HCT116 (cell line): ENCODE measurements around the gene FHOD3. TPM values are rescaled to one million over a fixed set of nuclear protein-coding genes. Genes with fewer than 3 reads are reported as not detected.
A peak's percentile ranks its signal among the peaks of the same experiment; 100 is the strongest.

ENCODE experiments used
- ATAC-seq: fragments of 200-7000 bp; cut with Tn5 transposase; 2 replicates; pipeline ENCODE4 v1.9.1; 2020; ENCODE audit warnings: mild to moderate bottlenecking, moderate library complexity
- BruUV-seq: library from RNA; stranded (reverse); fragments of 400-500 nt; replicated peaks from 2 replicates; lab custom pipeline; 2021; lab: Mats Ljungman, UMichigan
- CTCF ChIA-PET: fragments of 300-600 bp; sonication (Branson Sonifier 250); formaldehyde crosslinking; loops from one replicate; lab custom pipeline; 2021; ENCODE audit warnings: antibody characterized with exemption; lab: Charles Lee
- POLR2A ChIA-PET: fragments of 300-600, 350-600 bp; sonication (Branson Sonifier 250); formaldehyde crosslinking; loops from one replicate; lab custom pipeline; 2021; ENCODE audit warnings: antibody characterized with exemption; lab: Charles Lee
- RAD21 ChIA-PET, 2 experiments: fragments of 300-600 bp; sonication (Branson Sonifier 250); formaldehyde crosslinking; loops; one replicate each; lab custom pipeline; 2023; ENCODE audit warnings: low total read pairs in 2 of 2; ENCODE audit not compliant: uncharacterized antibody in 2 of 2, unreplicated experiment in 2 of 2, low non-redundant PET in 1 of 2; lab: Charles Lee
- DNase-seq: peaks from one replicate; pipeline ENCODE4 v3.0.0-alpha.2; 2010; ENCODE audit warnings: low read depth, low spot score
- H2AFZ ChIP-seq: fragments of 200-600 bp; shearing (Covaris generic), sonication (generic); 2 replicates; pipeline ENCODE4 v1.6.1; 2017; ENCODE audit warnings: low read depth, mixed run types, mixed read lengths, antibody characterized with exemption, low read length; ENCODE audit not compliant: poor library complexity, severe bottlenecking
- H3K27ac ChIP-seq: 2 replicates; pipeline ENCODE4 v1.5.1; 2012; ENCODE audit warnings: low read depth, low read length
- H3K27me3 ChIP-seq: fragments of 200-600 bp; sonication (generic); 2 replicates; pipeline ENCODE4 v1.6.1; 2016; ENCODE audit warnings: mixed run types, low read length, mixed read lengths; ENCODE audit not compliant: insufficient read depth
- H3K36me3 ChIP-seq, 2 experiments: fragments of 200-500 bp in 1 of 2; fragments of 200-600 bp in 1 of 2; sonication (Bioruptor generic) in 1 of 2; sonication (generic) in 1 of 2; 2 replicates each; pipeline versions ENCODE4 v1.5.1 to v1.6.1; 2014 to 2016; ENCODE audit warnings: low read length in 2 of 2, inconsistent platforms in 1 of 2, mixed read lengths in 1 of 2, mixed run types in 1 of 2; ENCODE audit not compliant: insufficient read depth in 2 of 2, control insufficient read depth in 1 of 2
- H3K4me1 ChIP-seq, 2 experiments: fragments of 200-600 bp in 1 of 2; sonication (generic) in 1 of 2; 2 replicates each; pipeline versions ENCODE4 v1.5.1 to v1.6.1; 2012 to 2017; ENCODE audit warnings: low read length in 2 of 2, inconsistent platforms in 1 of 2, mild to moderate bottlenecking in 1 of 2, mixed read lengths in 1 of 2, mixed run types in 1 of 2, moderate library complexity in 1 of 2; ENCODE audit not compliant: insufficient read depth in 2 of 2, control insufficient read depth in 1 of 2
- H3K4me2 ChIP-seq: fragments of 200-600 bp; sonication (generic); 2 replicates; pipeline ENCODE4 v1.6.1; 2017; ENCODE audit warnings: mixed run types, low read length, mixed read lengths
- H3K4me3 ChIP-seq, 2 experiments: fragments of 200-600 bp in 1 of 2; sonication (generic) in 1 of 2; replicated peaks in 1 of 2; 2 replicates each; pipeline ENCODE4 v1.5.1; 2011 to 2016; ENCODE audit warnings: low read length in 2 of 2, control low read depth in 1 of 2, low read depth in 1 of 2, mild to moderate bottlenecking in 1 of 2, mixed read lengths in 1 of 2, mixed run types in 1 of 2
- H3K79me2 ChIP-seq: fragments of 200-600 bp; sonication (generic); 2 replicates; pipeline ENCODE4 v1.6.1; 2017; ENCODE audit warnings: mild to moderate bottlenecking, mixed run types, low read length, moderate library complexity, mixed read lengths; ENCODE audit not compliant: insufficient read depth
- H3K9ac ChIP-seq: fragments of 200-600 bp; sonication (generic); 2 replicates; pipeline ENCODE4 v1.6.1; 2016; ENCODE audit warnings: low read length, mixed read lengths
- H3K9me2 ChIP-seq: fragments of 200-600 bp; sonication (generic), shearing (Covaris generic); 2 replicates; pipeline ENCODE4 v1.6.1; 2017; ENCODE audit warnings: mixed run types, mild to moderate bottlenecking, moderate library complexity; ENCODE audit not compliant: insufficient read depth
- H3K9me3 ChIP-seq, 2 experiments: fragments of 200-500 bp in 1 of 2; fragments of 200-600 bp in 1 of 2; sonication (Bioruptor generic) in 1 of 2; sonication (generic) in 1 of 2; 2 replicates each; pipeline ENCODE4 v1.6.1; 2014 to 2017; ENCODE audit warnings: low read length in 2 of 2, mixed read lengths in 2 of 2, inconsistent platforms in 1 of 2, low read depth in 1 of 2, mild to moderate bottlenecking in 1 of 2, mixed run types in 1 of 2, moderate library complexity in 1 of 2; ENCODE audit not compliant: control insufficient read depth in 1 of 2, insufficient read depth in 1 of 2
- H4K20me1 ChIP-seq: fragments of 200-600 bp; sonication (generic), shearing (Covaris generic); 2 replicates; pipeline ENCODE4 v1.6.1; 2017; ENCODE audit warnings: mixed run types, mild to moderate bottlenecking, moderate library complexity; ENCODE audit not compliant: insufficient read depth
- CBX3 ChIP-seq: IDR thresholded peaks from 2 replicates; pipeline ENCODE4 v1.6.1; 2012; ENCODE audit warnings: low read depth
- CEBPB ChIP-seq: IDR thresholded peaks from 2 replicates; pipeline ENCODE4 v1.6.1; 2012; ENCODE audit warnings: low read depth
- EGR1 ChIP-seq: IDR thresholded peaks from 2 replicates; pipeline ENCODE4 v1.6.1; 2012; ENCODE audit warnings: low read depth
- EZH2 ChIP-seq: fragments of 200-600 bp; sonication (generic); IDR thresholded peaks from 2 replicates; pipeline ENCODE4 v1.6.1; 2017; ENCODE audit warnings: antibody characterized with exemption, mixed run types
- FOSL1 ChIP-seq: IDR thresholded peaks from 2 replicates; pipeline ENCODE4 v1.6.1; 2012; ENCODE audit warnings: low read depth
- JUND ChIP-seq: IDR thresholded peaks from 2 replicates; pipeline ENCODE4 v1.6.1; 2012
- POLR2AphosphoS5 ChIP-seq: IDR thresholded peaks from 2 replicates; pipeline ENCODE4 v1.6.1; 2011; ENCODE audit warnings: mild to moderate bottlenecking, low read depth, low read length, moderate library complexity
- RAD21 ChIP-seq: IDR thresholded peaks from 2 replicates; pipeline ENCODE4 v1.6.1; 2012; ENCODE audit warnings: low read depth, mild to moderate bottlenecking
- SP1 ChIP-seq: IDR thresholded peaks from 2 replicates; pipeline ENCODE4 v1.6.1; 2012; ENCODE audit warnings: low read depth
- SRF ChIP-seq: IDR thresholded peaks from 2 replicates; pipeline ENCODE4 v1.6.1; 2012; ENCODE audit warnings: low read depth
- YY1 ChIP-seq: IDR thresholded peaks from 2 replicates; pipeline ENCODE4 v1.6.1; 2011; ENCODE audit warnings: low read length, low read depth, moderate library complexity, mild to moderate bottlenecking; ENCODE audit not compliant: insufficient replicate concordance; ENCODE audit errors: extremely low read depth
- intact Hi-C: fragments of 100-400 bp; cut with micrococcal nuclease; formaldehyde crosslinking; loops from 2 replicates; pipeline ENCODE4 v1.10.0; 2022
- total RNA-seq: library from RNA; stranded (reverse); gene quantifications from one replicate; pipeline ENCODE4 v1.2.1, GENCODE V29; 2021; ENCODE audit not compliant: unreplicated experiment
- TF ChIP-seq, protein P1 (sequence below), 3 experiments: fragments of 200-600 bp in 1 of 3; sonication (generic) in 1 of 3; IDR thresholded peaks in 2 of 3; conservative IDR thresholded peaks in 1 of 3; 2 replicates each; pipeline ENCODE4 v1.5.1; 2012 to 2017; ENCODE audit warnings: low read depth in 2 of 3, low read length in 2 of 3, antibody characterized with exemption in 1 of 3, borderline replicate concordance in 1 of 3, control low read depth in 1 of 3, mild to moderate bottlenecking in 1 of 3, mixed read lengths in 1 of 3, mixed run types in 1 of 3, moderate library complexity in 1 of 3; ENCODE audit not compliant: insufficient read depth in 1 of 3
- TF ChIP-seq, protein P2 (sequence below): IDR thresholded peaks from 2 replicates; pipeline ENCODE4 v1.6.1; 2012
- TF ChIP-seq, protein P3 (sequence below): IDR thresholded peaks from 2 replicates; pipeline ENCODE4 v1.6.1; 2012
- TF ChIP-seq, protein P4 (sequence below): IDR thresholded peaks from 2 replicates; pipeline ENCODE4 v1.6.1; 2011; ENCODE audit warnings: mild to moderate bottlenecking, low read length, moderate library complexity; ENCODE audit not compliant: insufficient replicate concordance; ENCODE audit errors: extremely low read depth

FHOD3 gene
- total RNA-seq, 1 experiment from 2014 or later, result 4.0 TPM

DNA sequence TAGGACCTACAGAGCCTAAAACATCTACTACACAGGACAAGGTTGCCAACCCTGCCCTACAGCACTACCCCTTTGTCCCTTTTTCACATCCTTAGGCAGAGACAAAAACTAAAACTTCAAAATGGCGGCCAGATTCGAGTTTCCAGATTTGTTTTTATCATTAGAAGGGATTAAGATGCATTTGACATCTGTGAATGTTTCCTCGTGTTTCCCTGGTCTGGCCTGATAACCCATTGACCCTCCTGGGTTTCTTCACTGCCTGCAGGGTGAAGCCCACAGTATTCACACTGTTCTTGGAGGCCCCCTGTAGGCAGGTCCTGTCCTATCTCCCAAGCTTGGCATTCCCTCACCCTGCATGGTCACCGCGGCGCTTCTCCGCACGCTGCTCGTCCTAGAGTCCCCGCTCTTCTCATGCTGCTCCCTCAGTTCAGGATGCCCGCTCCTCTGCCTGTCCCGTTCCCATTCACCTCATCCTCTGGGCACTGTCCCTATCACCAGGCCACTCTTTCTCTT, 463.7 kb downstream of the FHOD3 start:
- ATAC-seq, result no peak
- ChIA-PET CTCF (no interaction called here), POLR2A (no interaction called here), RAD21 (no interaction called here)
- no peak for DNase-seq
- Histone ChIP-seq H3K9me3 (no peaks in the 10 kb centered on the region), H3K27me3 (no peaks in the 10 kb centered on the region), H3K4me1 (no peaks in the 10 kb centered on the region; a peak in 1 of 4 replicates), H2AFZ (no peak overlapping the region), H3K36me3 (no peaks in the 10 kb centered on the region), H3K4me2 (no peak overlapping the region), H3K27ac (no peak overlapping the region), H3K9ac (no peak overlapping the region), H3K4me3 (no peak overlapping the region), H3K9me2 (no peaks in the 10 kb centered on the region), H3K79me2 (no peaks in the 10 kb centered on the region), H4K20me1 (no peaks in the 10 kb centered on the region)
- intact Hi-C loops, result no loop called here
- TF ChIP-seq EZH2 (no peak), FOSL1 (no peak)
- TF ChIP-seq, protein P1, sequence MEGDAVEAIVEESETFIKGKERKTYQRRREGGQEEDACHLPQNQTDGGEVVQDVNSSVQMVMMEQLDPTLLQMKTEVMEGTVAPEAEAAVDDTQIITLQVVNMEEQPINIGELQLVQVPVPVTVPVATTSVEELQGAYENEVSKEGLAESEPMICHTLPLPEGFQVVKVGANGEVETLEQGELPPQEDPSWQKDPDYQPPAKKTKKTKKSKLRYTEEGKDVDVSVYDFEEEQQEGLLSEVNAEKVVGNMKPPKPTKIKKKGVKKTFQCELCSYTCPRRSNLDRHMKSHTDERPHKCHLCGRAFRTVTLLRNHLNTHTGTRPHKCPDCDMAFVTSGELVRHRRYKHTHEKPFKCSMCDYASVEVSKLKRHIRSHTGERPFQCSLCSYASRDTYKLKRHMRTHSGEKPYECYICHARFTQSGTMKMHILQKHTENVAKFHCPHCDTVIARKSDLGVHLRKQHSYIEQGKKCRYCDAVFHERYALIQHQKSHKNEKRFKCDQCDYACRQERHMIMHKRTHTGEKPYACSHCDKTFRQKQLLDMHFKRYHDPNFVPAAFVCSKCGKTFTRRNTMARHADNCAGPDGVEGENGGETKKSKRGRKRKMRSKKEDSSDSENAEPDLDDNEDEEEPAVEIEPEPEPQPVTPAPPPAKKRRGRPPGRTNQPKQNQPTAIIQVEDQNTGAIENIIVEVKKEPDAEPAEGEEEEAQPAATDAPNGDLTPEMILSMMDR (IDR thresholded peaks at IDR 0.05 in 2 of 3, conservative IDR thresholded peaks at IDR 0.05 in 1 of 3; ENCODE audit: borderline replicate concordance in 1 of 3, insufficient read depth in 1 of 3, low read depth in 2 of 3, low read length in 2 of 3), result peak in 1 of 3 experiments; percentile 9; a peak in 1 of 6 replicates
- no TSS peak for BruUV-seq

DNA sequence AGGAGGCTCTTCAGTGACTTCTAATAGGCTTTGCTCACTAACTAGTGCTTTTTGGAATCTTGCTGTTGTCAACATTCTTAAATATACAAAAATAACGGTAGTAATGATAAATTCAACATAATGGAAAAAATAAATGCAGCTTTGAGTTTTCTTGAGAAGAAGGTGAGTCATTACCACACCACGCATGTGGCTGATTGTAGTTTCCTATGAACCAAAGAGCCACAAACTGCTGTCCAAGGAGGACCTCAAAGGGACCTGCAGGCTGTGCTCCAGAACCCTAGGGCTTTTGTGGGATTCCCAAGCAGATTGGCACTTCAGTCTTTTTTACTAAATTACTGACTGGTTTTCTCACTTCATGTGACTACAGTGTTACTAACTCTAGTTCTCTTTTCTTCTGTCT, 464.6 kb downstream of the FHOD3 start:
- POLR2A ChIA-PET, result no interaction called here
- H3K4me3 ChIP-seq, result no peak overlapping the region
- CTCF ChIA-PET, result no interaction called here
- ATAC-seq, result no peak
- H3K4me1 ChIP-seq, result no peaks in the 10 kb centered on the region
- no peaks in the 10 kb centered on the region for H4K20me1 ChIP-seq
- H3K9ac ChIP-seq, result no peak overlapping the region
- H3K27me3 ChIP-seq, result no peaks in the 10 kb centered on the region
- no peaks in the 10 kb centered on the region for H3K36me3 ChIP-seq
- intact Hi-C loops, result no loop called here
- H3K27ac ChIP-seq, result no peak overlapping the region
- H3K79me2 ChIP-seq, result no peaks in the 10 kb centered on the region
- no peaks in the 10 kb centered on the region for H3K9me3 ChIP-seq
- BruUV-seq, result no TSS peak
- no peak for DNase-seq
- RAD21 ChIA-PET, result no interaction called here
- no peak overlapping the region for H2AFZ ChIP-seq
- no peaks in the 10 kb centered on the region for H3K9me2 ChIP-seq
- H3K4me2 ChIP-seq, result no peak overlapping the region
- no peak for TF ChIP-seq SP1
- TF ChIP-seq, protein P2, sequence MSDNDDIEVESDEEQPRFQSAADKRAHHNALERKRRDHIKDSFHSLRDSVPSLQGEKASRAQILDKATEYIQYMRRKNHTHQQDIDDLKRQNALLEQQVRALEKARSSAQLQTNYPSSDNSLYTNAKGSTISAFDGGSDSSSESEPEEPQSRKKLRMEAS, result no peak
- TF ChIP-seq, protein P3, sequence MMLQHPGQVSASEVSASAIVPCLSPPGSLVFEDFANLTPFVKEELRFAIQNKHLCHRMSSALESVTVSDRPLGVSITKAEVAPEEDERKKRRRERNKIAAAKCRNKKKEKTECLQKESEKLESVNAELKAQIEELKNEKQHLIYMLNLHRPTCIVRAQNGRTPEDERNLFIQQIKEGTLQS, result no peak
- TF ChIP-seq FOSL1, result no peak
- no peak for TF ChIP-seq YY1
- no peak for TF ChIP-seq SRF
- TF ChIP-seq EGR1, result no peak
- TF ChIP-seq, protein P4, sequence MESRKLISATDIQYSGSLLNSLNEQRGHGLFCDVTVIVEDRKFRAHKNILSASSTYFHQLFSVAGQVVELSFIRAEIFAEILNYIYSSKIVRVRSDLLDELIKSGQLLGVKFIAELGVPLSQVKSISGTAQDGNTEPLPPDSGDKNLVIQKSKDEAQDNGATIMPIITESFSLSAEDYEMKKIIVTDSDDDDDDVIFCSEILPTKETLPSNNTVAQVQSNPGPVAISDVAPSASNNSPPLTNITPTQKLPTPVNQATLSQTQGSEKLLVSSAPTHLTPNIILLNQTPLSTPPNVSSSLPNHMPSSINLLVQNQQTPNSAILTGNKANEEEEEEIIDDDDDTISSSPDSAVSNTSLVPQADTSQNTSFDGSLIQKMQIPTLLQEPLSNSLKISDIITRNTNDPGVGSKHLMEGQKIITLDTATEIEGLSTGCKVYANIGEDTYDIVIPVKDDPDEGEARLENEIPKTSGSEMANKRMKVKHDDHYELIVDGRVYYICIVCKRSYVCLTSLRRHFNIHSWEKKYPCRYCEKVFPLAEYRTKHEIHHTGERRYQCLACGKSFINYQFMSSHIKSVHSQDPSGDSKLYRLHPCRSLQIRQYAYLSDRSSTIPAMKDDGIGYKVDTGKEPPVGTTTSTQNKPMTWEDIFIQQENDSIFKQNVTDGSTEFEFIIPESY, result no peak
- no peak for TF ChIP-seq CBX3
- no peak for TF ChIP-seq RAD21
- no peak for TF ChIP-seq CEBPB
- TF ChIP-seq JUND, result no peak
- no peak for TF ChIP-seq POLR2AphosphoS5
